Brain microvascular endothelial cell (primary cell): ENCODE results near the gene GPRC5D.

Source experiments
- DNase-seq: peaks from one replicate; pipeline ENCODE4 v3.0.0-alpha.2; 2020
- H3K27ac ChIP-seq: fragments of 250-450 bp; sonication (Bioruptor Pico); 2 replicates; pipeline ENCODE4 v1.5.1; 2020; ENCODE audit warnings: mild to moderate bottlenecking, moderate library complexity
- H3K27me3 ChIP-seq: fragments of 250-450 bp; sonication (Bioruptor Pico); replicated peaks from 2 replicates; pipeline ENCODE4 v1.5.1; 2020; ENCODE audit warnings: mild to moderate bottlenecking
- H3K36me3 ChIP-seq: fragments of 250-450 bp; sonication (Bioruptor Pico); replicated peaks from 2 replicates; pipeline ENCODE4 v1.5.1; 2020; ENCODE audit warnings: mild to moderate bottlenecking
- H3K4me3 ChIP-seq: 2 replicates; pipeline ENCODE4 v1.5.1; 2011; ENCODE audit warnings: low read depth, mild to moderate bottlenecking, control low read depth, low read length, moderate library complexity
- CTCF ChIP-seq: IDR thresholded peaks from 2 replicates; pipeline ENCODE4 v1.5.1; 2011; ENCODE audit warnings: low read depth, mild to moderate bottlenecking, moderate library complexity, low read length, control low read depth, inconsistent platforms; ENCODE audit errors: missing control alignments
- in situ Hi-C: cut with HindIII; loops from 2 replicates; pipeline ENCODE4 v1.10.0; 2017; ENCODE audit warnings: low sequenced_read_pairs, low pct_ligation_motif_present

The GPRC5D gene

GRCh38 chr12:12903642-12904609 lies 48.0 kb downstream of the GPRC5D start:
- H3K27ac ChIP-seq: no peak overlapping the region
- H3K36me3 ChIP-seq: peaks cover 53% of the 10 kb centered on the region

GRCh38 chr12:12902036-12902435 lies 49.9 kb downstream of the GPRC5D start:
- Histone ChIP-seq H3K4me3 (no peak overlapping the region), H3K27ac (peak overlapping the region; percentile 85)
- no peak for TF ChIP-seq CTCF

More at GRCh38 chr12:12903642-12904609, 48.0 kb downstream of the GPRC5D start:
- Histone ChIP-seq H3K27me3 (no peaks in the 10 kb centered on the region), H3K4me3 (no peak overlapping the region)
- no peak for TF ChIP-seq CTCF
- in situ Hi-C loops: no loop called here
- no peak for DNase-seq

GRCh38 chr12:12901158-12901791 lies 50.7 kb downstream of the GPRC5D start:
- peak; percentile 91 for DNase-seq
- H3K27ac ChIP-seq: peak overlapping the region; percentile 85

More at GRCh38 chr12:12902036-12902435, 49.9 kb downstream of the GPRC5D start:
- H3K27me3 ChIP-seq: no peaks in the 10 kb centered on the region
- in situ Hi-C loops: no loop called here
- peak; percentile 56 for DNase-seq
- H3K36me3 ChIP-seq: peaks cover 42% of the 10 kb centered on the region

GRCh38 chr12:12900786-12901157 lies 51.2 kb downstream of the GPRC5D start:
- in situ Hi-C loops: no loop called here
- H3K27me3 ChIP-seq: no peaks in the 10 kb centered on the region
- H3K4me3 ChIP-seq: no peak overlapping the region
- no peak for DNase-seq
- peak overlapping the region; percentile 85 for H3K27ac ChIP-seq
- H3K36me3 ChIP-seq: peaks cover 36% of the 10 kb centered on the region
- TF ChIP-seq CTCF: no peak

More at GRCh38 chr12:12901158-12901791, 50.7 kb downstream of the GPRC5D start:
- H3K27me3 ChIP-seq: no peaks in the 10 kb centered on the region
- peaks cover 39% of the 10 kb centered on the region for H3K36me3 ChIP-seq
- peak overlapping the region; percentile 27 for H3K4me3 ChIP-seq
- no peak for TF ChIP-seq CTCF
- in situ Hi-C loops: no loop called here

GRCh38 chr12:12899530-12900380 lies 52.2 kb downstream of the GPRC5D start:
- Histone ChIP-seq H3K36me3 (peaks cover 27% of the 10 kb centered on the region), H3K4me3 (no peak overlapping the region), H3K27me3 (no peaks in the 10 kb centered on the region), H3K27ac (peak overlapping the region; percentile 85)
- DNase-seq: peak; percentile 91
- in situ Hi-C loops: no loop called here
- no peak for TF ChIP-seq CTCF
